ENCODE data around the gene SLC25A45. TPM values are rescaled to one million over a fixed set of nuclear protein-coding genes. Genes with fewer than 3 reads are reported as not detected.

Gene SLC25A45
- total RNA-seq, 1 experiment from 2014 or later, result 1.1 TPM

DNA sequence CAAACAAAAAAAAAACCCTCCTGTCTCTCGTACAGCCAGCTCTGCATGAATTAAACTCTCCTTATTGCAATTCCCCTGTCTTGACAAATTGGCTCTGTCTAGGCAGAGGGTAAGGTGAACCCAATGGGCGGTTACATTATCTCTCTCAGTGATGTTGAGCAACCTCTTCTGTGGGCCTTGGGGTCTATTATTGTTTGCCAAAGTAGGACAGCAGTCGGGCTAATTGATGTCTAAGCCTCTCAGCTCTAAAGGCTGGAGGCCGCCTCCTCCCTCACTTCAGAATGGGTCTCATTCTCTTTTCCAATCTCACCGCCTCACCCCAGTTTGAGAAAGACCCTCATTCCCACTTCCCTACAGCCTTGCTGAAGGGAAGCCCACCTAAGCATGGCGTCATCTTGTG, 1.3 kb upstream of the SLC25A45 start:
- H2BK12ac ChIP-seq (ENCODE audit: insufficient read length, low read depth, low read length), result no peak overlapping the region
- H3K14ac ChIP-seq (ENCODE audit: insufficient read depth, low read length), result no peak overlapping the region
- peaks cover 0 to 3% (median 2%) of the 10 kb centered on the region in 3 experiments; a peak in 1 of 7 replicates for H3K36me3 Mint-ChIP-seq (ENCODE audit: insufficient read depth in 1 of 3, low read depth in 3 of 3)
- no peak overlapping the region for H4K8ac ChIP-seq (replicated peaks; ENCODE audit: insufficient read length, low read depth, low read length)
- no peak overlapping the region for H3K9ac ChIP-seq (ENCODE audit: extremely low read depth, insufficient read length, low read length)
- H3K18ac ChIP-seq (ENCODE audit: insufficient read length, low read depth, low read length), result no peak overlapping the region
- H2BK15ac ChIP-seq (ENCODE audit: low read depth, low read length), result no peak overlapping the region
- no peak overlapping the region for H3K4me3 Mint-ChIP-seq
- H3K79me2 ChIP-seq (ENCODE audit: insufficient read depth, low read length), result no peaks in the 10 kb centered on the region
- H3K4me2 ChIP-seq (ENCODE audit: insufficient read depth, insufficient read length, low read length), result no peak overlapping the region
- no peak overlapping the region for H3K4ac ChIP-seq (ENCODE audit: low read depth, low read length)
- H3K23ac ChIP-seq (ENCODE audit: insufficient read length, low read depth, low read length), result no peak overlapping the region
- H4K5ac ChIP-seq (ENCODE audit: insufficient read length, low read depth, low read length), result no peak overlapping the region
- H3K23me2 ChIP-seq (ENCODE audit: insufficient read length, low read depth, low read length, poor library complexity, severe bottlenecking), result no peaks in the 10 kb centered on the region
- peak overlapping the region in 1 of 3 experiments; percentile 55; a peak in 1 of 7 replicates for H3K27ac Mint-ChIP-seq
- H3K9me3 ChIP-seq (ENCODE audit: control insufficient read depth, low read depth, low read length), result no peaks in the 10 kb centered on the region
- DNase-seq, result no peak
- no peak overlapping the region for H3K56ac ChIP-seq (ENCODE audit: insufficient read length, low read depth, low read length)
- peaks cover 17 to 18% of the 10 kb centered on the region in 2 experiments for H3K4me1 Mint-ChIP-seq
- peaks cover 3% of the 10 kb centered on the region for H3K27me3 Mint-ChIP-seq (ENCODE audit: low read depth)
- no CpG with 5 or more reads among the region's 6 CpGs for WGBS (ENCODE audit: extremely low coverage, insufficient read length, low lambda C conversion rate)
- H3K27me3 ChIP-seq (ENCODE audit: insufficient read depth, low read length), result no peaks in the 10 kb centered on the region
- no peak overlapping the region for H2BK120ac ChIP-seq (ENCODE audit: low read depth, low read length, poor library complexity, severe bottlenecking)
- TF ChIP-seq, protein P1, sequence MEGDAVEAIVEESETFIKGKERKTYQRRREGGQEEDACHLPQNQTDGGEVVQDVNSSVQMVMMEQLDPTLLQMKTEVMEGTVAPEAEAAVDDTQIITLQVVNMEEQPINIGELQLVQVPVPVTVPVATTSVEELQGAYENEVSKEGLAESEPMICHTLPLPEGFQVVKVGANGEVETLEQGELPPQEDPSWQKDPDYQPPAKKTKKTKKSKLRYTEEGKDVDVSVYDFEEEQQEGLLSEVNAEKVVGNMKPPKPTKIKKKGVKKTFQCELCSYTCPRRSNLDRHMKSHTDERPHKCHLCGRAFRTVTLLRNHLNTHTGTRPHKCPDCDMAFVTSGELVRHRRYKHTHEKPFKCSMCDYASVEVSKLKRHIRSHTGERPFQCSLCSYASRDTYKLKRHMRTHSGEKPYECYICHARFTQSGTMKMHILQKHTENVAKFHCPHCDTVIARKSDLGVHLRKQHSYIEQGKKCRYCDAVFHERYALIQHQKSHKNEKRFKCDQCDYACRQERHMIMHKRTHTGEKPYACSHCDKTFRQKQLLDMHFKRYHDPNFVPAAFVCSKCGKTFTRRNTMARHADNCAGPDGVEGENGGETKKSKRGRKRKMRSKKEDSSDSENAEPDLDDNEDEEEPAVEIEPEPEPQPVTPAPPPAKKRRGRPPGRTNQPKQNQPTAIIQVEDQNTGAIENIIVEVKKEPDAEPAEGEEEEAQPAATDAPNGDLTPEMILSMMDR (conservative IDR thresholded peaks at IDR 0.05), result no peak
- H3T11ph ChIP-seq (ENCODE audit: low read length), result no peak overlapping the region
- H2AFZ ChIP-seq (ENCODE audit: low read length), result no peak overlapping the region
- H3K9me3 Mint-ChIP-seq, result no peaks in the 10 kb centered on the region
- no peak overlapping the region for H3K27ac ChIP-seq (ENCODE audit: insufficient read length, low read depth, low read length)
- H2AK5ac ChIP-seq (ENCODE audit: insufficient read length, low read length), result no peak overlapping the region
- H2BK20ac ChIP-seq (ENCODE audit: low read depth, low read length, poor library complexity, severe bottlenecking), result no peak overlapping the region
- H2BK5ac ChIP-seq (ENCODE audit: insufficient read length, low read length), result no peak overlapping the region
- H3K79me1 ChIP-seq (ENCODE audit: insufficient read depth, low read depth, low read length, poor library complexity, severe bottlenecking), result no peaks in the 10 kb centered on the region
- H3K4me1 ChIP-seq (ENCODE audit: insufficient read depth, low read length), result 0 out of 2 replicates have a peak, but pooled peaks cover 2% of the 10 kb centered on the region
- H4K20me1 ChIP-seq (ENCODE audit: control insufficient read depth, insufficient read depth, insufficient read length), result no peaks in the 10 kb centered on the region
- no peak overlapping the region for H4K91ac ChIP-seq (ENCODE audit: insufficient read length, low read depth, low read length)

All from H9 (cell line).